C4-2B (cell line): ENCODE measurements around the gene OPCML.
A peak's percentile ranks its signal among the peaks of the same experiment; 100 is the strongest.

Experiments used
- H3K27ac ChIP-seq: fragments of 450-650 bp; 2 replicates; pipeline ENCODE4 v1.5.1; 2017
- CTCF ChIP-seq: fragments of 450-650 bp; conservative IDR thresholded peaks from 2 replicates; pipeline ENCODE4 v1.5.1; 2017; ENCODE audit warnings: mild to moderate bottlenecking
- ZFX ChIP-seq: fragments of 450-650 bp; IDR thresholded peaks from 2 replicates; pipeline ENCODE4 v1.6.1; 2017

The OPCML gene

DNA sequence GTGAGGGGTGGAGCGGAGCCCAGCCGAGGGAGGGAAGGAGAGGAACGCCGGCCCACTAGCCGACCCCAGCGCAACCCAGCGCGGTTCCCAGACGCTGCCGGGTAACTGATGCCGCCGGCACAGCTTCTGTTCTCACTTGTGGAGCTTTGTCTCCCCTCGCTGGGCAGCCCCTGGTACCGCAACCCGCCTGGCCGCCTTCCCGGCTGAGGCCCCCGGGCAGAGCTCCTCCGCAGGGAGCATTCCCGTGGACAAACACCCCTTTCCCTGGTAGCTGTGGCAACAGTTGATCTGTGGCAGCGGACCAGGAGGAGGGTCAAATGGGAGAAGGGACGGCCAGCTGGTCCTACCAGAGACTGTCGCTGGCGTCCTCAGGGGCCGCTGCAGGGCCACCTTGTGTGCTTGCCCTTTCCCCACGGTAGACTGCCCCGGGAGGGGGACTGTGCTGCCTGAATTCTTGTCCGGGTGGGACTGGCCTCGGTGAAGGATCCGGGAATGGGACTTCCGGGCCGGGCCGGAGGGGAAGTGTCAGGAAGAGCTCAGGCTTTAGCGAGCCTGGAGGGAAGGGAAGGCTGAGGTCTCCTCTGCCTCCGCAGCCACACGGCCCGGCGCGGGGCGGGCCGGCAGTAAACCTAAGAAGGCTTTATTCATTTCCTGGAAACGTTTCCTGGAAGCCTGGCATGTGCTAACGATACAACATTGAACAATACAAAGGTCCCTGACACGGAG is 468.0 kb downstream of the OPCML start:
- no peak for TF ChIP-seq ZFX
- TF ChIP-seq CTCF = peak; percentile 51
- no peak overlapping the region for H3K27ac ChIP-seq

- no peak overlapping the region for H3K27ac ChIP-seq
- TF ChIP-seq CTCF = 0 out of 2 replicates have a peak, but pooled peaks have one; percentile 3
- no peak for TF ChIP-seq ZFX
Observed at GRCh38 chr11:133058501-133058900, 473.8 kb downstream of the OPCML start.

DNA sequence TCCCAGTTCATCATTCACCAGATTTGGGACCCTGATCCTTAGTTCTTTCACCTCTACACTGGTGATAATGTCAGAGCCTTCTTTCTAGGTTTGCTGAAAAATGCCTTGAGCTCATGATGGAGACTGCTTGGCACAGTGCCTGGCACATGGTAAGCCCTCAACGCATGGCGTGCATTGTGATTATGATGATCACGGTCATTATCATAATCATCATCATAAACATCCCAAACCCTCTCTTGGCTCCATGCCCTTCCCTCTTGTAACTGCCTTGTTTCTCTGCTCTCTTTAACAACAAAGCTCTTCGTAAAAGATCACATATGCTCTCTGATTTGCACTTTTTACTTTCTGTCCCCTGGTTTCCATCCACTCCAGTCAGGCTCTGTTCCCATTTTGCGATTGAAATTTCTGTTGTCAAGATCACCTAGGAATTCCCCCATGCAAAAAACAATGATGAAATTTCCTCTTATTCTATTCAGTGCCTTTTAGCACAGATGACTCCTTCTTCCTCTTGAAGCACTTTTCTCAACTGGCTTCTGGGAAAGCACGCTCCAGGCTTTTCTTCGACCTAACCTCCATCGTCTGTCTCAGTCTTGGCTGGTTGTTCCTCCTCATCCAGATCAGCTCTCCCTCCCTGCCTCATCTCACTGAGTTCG is 479.1 kb downstream of the OPCML start:
- no peak overlapping the region for H3K27ac ChIP-seq
- no peak for TF ChIP-seq ZFX
- TF ChIP-seq CTCF = no peak

- H3K27ac ChIP-seq = no peak overlapping the region
- no peak for TF ChIP-seq ZFX
Observed at GRCh38 chr11:133052537-133052936, 479.8 kb downstream of the OPCML start.

GRCh38 chr11:133049244-133050019 is 482.9 kb downstream of the OPCML start:
- no peak overlapping the region for H3K27ac ChIP-seq
- TF ChIP-seq ZFX (no peak), CTCF (no peak)

GRCh38 chr11:133048270-133048669 is 484.0 kb downstream of the OPCML start:
- TF ChIP-seq CTCF = no peak
- TF ChIP-seq ZFX = no peak
- H3K27ac ChIP-seq = no peak overlapping the region

- no peak for TF ChIP-seq ZFX
- TF ChIP-seq CTCF = no peak
- no peak overlapping the region for H3K27ac ChIP-seq
Observed at GRCh38 chr11:133047771-133048115, 484.6 kb downstream of the OPCML start.
